ENCODE results near the gene FGD5. TPM values are rescaled to one million over a fixed set of nuclear protein-coding genes. Genes with fewer than 3 reads are reported as not detected.

The FGD5 gene
- total and polyA plus RNA-seq, 9 of the 15 experiments (the other 6 are each of a cell fraction or from before 2014, with no cell fraction given) = 0.18 TPM; not detected in 8

DNA sequence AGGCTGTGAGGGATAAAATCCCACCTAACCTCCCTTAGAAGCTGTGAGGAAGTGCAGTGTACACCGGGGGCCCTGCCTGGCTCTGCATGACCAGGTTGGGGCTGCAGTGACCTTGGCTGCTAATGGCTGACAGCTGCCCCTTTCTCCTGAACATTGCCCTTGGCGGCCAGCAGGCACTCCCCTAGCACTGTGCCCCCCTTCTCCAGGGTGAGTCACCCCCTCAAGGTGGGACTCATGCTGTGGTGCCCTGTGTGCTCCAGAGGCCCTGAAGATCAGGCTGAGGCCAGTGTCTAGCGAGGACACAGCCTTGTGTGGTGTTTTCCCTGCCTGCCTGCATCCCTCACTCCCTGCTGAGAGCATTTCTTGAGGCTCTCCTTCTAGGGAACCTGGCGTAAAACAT, 21.0 kb upstream of the FGD5 start:
- peaks cover 33 to 80% of the 10 kb centered on the region in 2 experiments; a peak in 4 of 5 replicates for H3K27me3 ChIP-seq (ENCODE audit: control insufficient read depth in 2 of 2, insufficient read depth in 2 of 2, low read length in 2 of 2)
- no peak overlapping the region for H3K27ac ChIP-seq (ENCODE audit: extremely low read depth, low read depth, low read length)
- TF ChIP-seq MTA2 (IDR thresholded peaks at IDR 0.05; ENCODE audit: low read depth) = no peak
- TF ChIP-seq ZNF324 (CRISPR knock-in tag; IDR thresholded peaks at IDR 0.05) = no peak
- TF ChIP-seq ERF (CRISPR knock-in tag; IDR thresholded peaks at IDR 0.05) = no peak
- TF ChIP-seq, protein P1, sequence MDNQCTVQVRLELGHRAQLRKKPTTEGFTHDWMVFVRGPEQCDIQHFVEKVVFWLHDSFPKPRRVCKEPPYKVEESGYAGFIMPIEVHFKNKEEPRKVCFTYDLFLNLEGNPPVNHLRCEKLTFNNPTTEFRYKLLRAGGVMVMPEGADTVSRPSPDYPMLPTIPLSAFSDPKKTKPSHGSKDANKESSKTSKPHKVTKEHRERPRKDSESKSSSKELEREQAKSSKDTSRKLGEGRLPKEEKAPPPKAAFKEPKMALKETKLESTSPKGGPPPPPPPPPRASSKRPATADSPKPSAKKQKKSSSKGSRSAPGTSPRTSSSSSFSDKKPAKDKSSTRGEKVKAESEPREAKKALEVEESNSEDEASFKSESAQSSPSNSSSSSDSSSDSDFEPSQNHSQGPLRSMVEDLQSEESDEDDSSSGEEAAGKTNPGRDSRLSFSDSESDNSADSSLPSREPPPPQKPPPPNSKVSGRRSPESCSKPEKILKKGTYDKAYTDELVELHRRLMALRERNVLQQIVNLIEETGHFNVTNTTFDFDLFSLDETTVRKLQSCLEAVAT (IDR thresholded peaks at IDR 0.05) = no peak
- TF ChIP-seq, protein P2, sequence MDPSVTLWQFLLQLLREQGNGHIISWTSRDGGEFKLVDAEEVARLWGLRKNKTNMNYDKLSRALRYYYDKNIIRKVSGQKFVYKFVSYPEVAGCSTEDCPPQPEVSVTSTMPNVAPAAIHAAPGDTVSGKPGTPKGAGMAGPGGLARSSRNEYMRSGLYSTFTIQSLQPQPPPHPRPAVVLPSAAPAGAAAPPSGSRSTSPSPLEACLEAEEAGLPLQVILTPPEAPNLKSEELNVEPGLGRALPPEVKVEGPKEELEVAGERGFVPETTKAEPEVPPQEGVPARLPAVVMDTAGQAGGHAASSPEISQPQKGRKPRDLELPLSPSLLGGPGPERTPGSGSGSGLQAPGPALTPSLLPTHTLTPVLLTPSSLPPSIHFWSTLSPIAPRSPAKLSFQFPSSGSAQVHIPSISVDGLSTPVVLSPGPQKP (CRISPR knock-in tag; IDR thresholded peaks at IDR 0.05) = no peak
- TF ChIP-seq, protein P3, sequence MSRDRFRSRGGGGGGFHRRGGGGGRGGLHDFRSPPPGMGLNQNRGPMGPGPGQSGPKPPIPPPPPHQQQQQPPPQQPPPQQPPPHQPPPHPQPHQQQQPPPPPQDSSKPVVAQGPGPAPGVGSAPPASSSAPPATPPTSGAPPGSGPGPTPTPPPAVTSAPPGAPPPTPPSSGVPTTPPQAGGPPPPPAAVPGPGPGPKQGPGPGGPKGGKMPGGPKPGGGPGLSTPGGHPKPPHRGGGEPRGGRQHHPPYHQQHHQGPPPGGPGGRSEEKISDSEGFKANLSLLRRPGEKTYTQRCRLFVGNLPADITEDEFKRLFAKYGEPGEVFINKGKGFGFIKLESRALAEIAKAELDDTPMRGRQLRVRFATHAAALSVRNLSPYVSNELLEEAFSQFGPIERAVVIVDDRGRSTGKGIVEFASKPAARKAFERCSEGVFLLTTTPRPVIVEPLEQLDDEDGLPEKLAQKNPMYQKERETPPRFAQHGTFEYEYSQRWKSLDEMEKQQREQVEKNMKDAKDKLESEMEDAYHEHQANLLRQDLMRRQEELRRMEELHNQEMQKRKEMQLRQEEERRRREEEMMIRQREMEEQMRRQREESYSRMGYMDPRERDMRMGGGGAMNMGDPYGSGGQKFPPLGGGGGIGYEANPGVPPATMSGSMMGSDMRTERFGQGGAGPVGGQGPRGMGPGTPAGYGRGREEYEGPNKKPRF (IDR thresholded peaks at IDR 0.05; ENCODE audit: low read depth, low read length) = no peak
- no peak for TF ChIP-seq CHAMP1 (IDR thresholded peaks at IDR 0.05)
- TF ChIP-seq XRCC3 (IDR thresholded peaks at IDR 0.05) = no peak
- no peak for TF ChIP-seq ZNF217 (CRISPR knock-in tag; IDR thresholded peaks at IDR 0.05)
- TF ChIP-seq SOX6 (IDR thresholded peaks at IDR 0.05) = no peak
- intact Hi-C loops (cut with micrococcal nuclease) (no loop called here), in situ Hi-C loops (cut with MboI) (loop anchor here (5.0 kb wide), 1 partner anchor 125 kb away; no protein-coding TSS in a partner anchor)
- WGBS (ENCODE audit: insufficient coverage, low coverage, missing lambda C conversion rate) = 0% methylated on average over 4 of the region's 4 CpGs
- no peaks in the 10 kb centered on the region for H4K20me1 ChIP-seq (replicated peaks; ENCODE audit: control insufficient read depth, insufficient read depth, low read length)
- no peaks in the 10 kb centered on the region for H3K79me2 ChIP-seq (ENCODE audit: control insufficient read depth, insufficient read depth, low read length)
- ATAC-seq (no peak), FAIRE-seq (no peak), DNase-seq (ENCODE audit: extremely low read depth in 1 of 4, low spot score in 3 of 4) (no peak)
- H3K4me3 ChIP-seq = no peak overlapping the region
- no peaks in the 10 kb centered on the region for H3K9me1 ChIP-seq (ENCODE audit: control insufficient read depth, insufficient read depth, low read length)
- POLR2A ChIA-PET = interaction anchor here (1.5 kb wide), 1 partner anchor 10 kb away, joined by 4 read pairs; no protein-coding TSS in a partner anchor
- H3K36me3 ChIP-seq (ENCODE audit: control insufficient read depth, insufficient read depth, low read length) = no peaks in the 10 kb centered on the region
- CTCF ChIA-PET (ENCODE audit: low intra/inter-chr PET ratio) = no interaction called here
- H3K4me1 ChIP-seq (replicated peaks in 1 of 2; ENCODE audit: control insufficient read depth in 2 of 2, insufficient read depth in 2 of 2, low read length in 2 of 2) = no peaks in the 10 kb centered on the region
- H3K9ac ChIP-seq (ENCODE audit: insufficient read depth in 1 of 2, low read depth in 2 of 2, low read length in 2 of 2) = no peak overlapping the region
- BruUV-seq (replicated peaks) = no TSS peak
- H3K4me2 ChIP-seq (ENCODE audit: insufficient read depth, low read length) = no peak overlapping the region
- no peak overlapping the region for H2AFZ ChIP-seq (ENCODE audit: low read depth, low read length)
- H3K9me3 ChIP-seq (replicated peaks; ENCODE audit: control insufficient read depth, insufficient read depth, low read depth, low read length) = no peaks in the 10 kb centered on the region

All from K562 (cell line).